Neuronal stem cell (in vitro differentiated cells): ENCODE results near the gene RGP1.

Experiments used
- DNase-seq: peaks from one replicate; pipeline ENCODE4 v3.0.0-alpha.2; 2013; ENCODE audit warnings: low spot score
- H2AFZ ChIP-seq: one replicate; pipeline ENCODE4 v1.6.1; 2013; ENCODE audit warnings: mild to moderate bottlenecking, low read length, inconsistent platforms
- H2AK5ac ChIP-seq: 2 replicates; pipeline ENCODE4 v1.6.1; 2013; ENCODE audit warnings: low read depth, mild to moderate bottlenecking, inconsistent platforms, low read length, moderate library complexity, mixed read lengths
- H2BK120ac ChIP-seq: 2 replicates; pipeline ENCODE4 v1.6.1; 2013; ENCODE audit warnings: low read depth, mild to moderate bottlenecking, inconsistent platforms, low read length, moderate library complexity, mixed read lengths
- H2BK12ac ChIP-seq: one replicate; pipeline ENCODE4 v1.6.1; 2013; ENCODE audit warnings: low read length, inconsistent platforms
- H2BK15ac ChIP-seq: 2 replicates; pipeline ENCODE4 v1.6.1; 2013; ENCODE audit warnings: mild to moderate bottlenecking, low read length, inconsistent platforms, mixed read lengths
- H2BK5ac ChIP-seq: one replicate; pipeline ENCODE4 v1.6.1; 2013; ENCODE audit warnings: inconsistent platforms, mild to moderate bottlenecking, low read length, moderate library complexity
- H3K14ac ChIP-seq: one replicate; pipeline ENCODE4 v1.6.1; 2013; ENCODE audit warnings: low read length, inconsistent platforms
- H3K18ac ChIP-seq: 2 replicates; pipeline ENCODE4 v1.6.1; 2013; ENCODE audit warnings: low read length, inconsistent platforms
- H3K23ac ChIP-seq: 2 replicates; pipeline ENCODE4 v1.6.1; 2013; ENCODE audit warnings: low read depth, mild to moderate bottlenecking, mixed read lengths, low read length, inconsistent platforms; ENCODE audit not compliant: poor library complexity
- H3K27ac ChIP-seq: replicated peaks from 3 replicates; pipeline ENCODE4 v1.5.1; 2013; ENCODE audit warnings: low read length, inconsistent platforms
- H3K27me3 ChIP-seq, 3 experiments: 2 replicates each; pipeline ENCODE4 v1.6.1; 2013; ENCODE audit warnings: low read length in 3 of 3, mild to moderate bottlenecking in 2 of 3, inconsistent platforms in 1 of 3, low read depth in 1 of 3, mixed read lengths in 1 of 3, moderate library complexity in 1 of 3; ENCODE audit not compliant: control insufficient read depth in 3 of 3, insufficient read depth in 3 of 3
- H3K36me3 ChIP-seq, 2 donors: replicated peaks in 1 of 2; 2 replicates each; pipeline ENCODE4 v1.6.1; 2013; ENCODE audit warnings: low read length in 2 of 2; ENCODE audit not compliant: control insufficient read depth in 2 of 2, insufficient read depth in 2 of 2
- H3K4ac ChIP-seq: 2 replicates; pipeline ENCODE4 v1.6.1; 2013; ENCODE audit warnings: inconsistent platforms, mild to moderate bottlenecking, low read length, moderate library complexity
- H3K4me1 ChIP-seq, 2 donors: 1 replicate in 1 of 2; 2 replicates in 1 of 2; pipeline ENCODE4 v1.6.1; 2013; ENCODE audit warnings: low read length in 2 of 2, low read depth in 1 of 2; ENCODE audit not compliant: control insufficient read depth in 2 of 2, insufficient read depth in 1 of 2
- H3K4me2 ChIP-seq: one replicate; pipeline ENCODE4 v1.6.1; 2013; ENCODE audit warnings: mild to moderate bottlenecking, low read length, inconsistent platforms; ENCODE audit not compliant: insufficient read depth, poor library complexity, severe bottlenecking
- H3K4me3 ChIP-seq, 2 donors: 2 replicates each; pipeline ENCODE4 v1.5.1; 2013; ENCODE audit warnings: low read length in 2 of 2, mild to moderate bottlenecking in 2 of 2, inconsistent platforms in 1 of 2, moderate library complexity in 1 of 2
- H3K79me1 ChIP-seq: one replicate; pipeline ENCODE4 v1.6.1; 2013; ENCODE audit warnings: low read depth, mild to moderate bottlenecking, inconsistent platforms, low read length, moderate library complexity
- H3K9ac ChIP-seq: one replicate; pipeline ENCODE4 v1.6.1; 2013; ENCODE audit warnings: mild to moderate bottlenecking, low read depth, low read length, inconsistent platforms; ENCODE audit not compliant: poor library complexity
- H3K9me3 ChIP-seq, 2 donors: replicated peaks in 1 of 2; 2 replicates each; pipeline versions ENCODE3 to v1.6.1; 2013; ENCODE audit warnings: low read length in 2 of 2, mild to moderate bottlenecking in 2 of 2, inconsistent platforms in 1 of 2, low read depth in 1 of 2, mixed read lengths in 1 of 2, moderate library complexity in 1 of 2; ENCODE audit not compliant: control insufficient read depth in 2 of 2, insufficient read depth in 1 of 2
- H4K8ac ChIP-seq: one replicate; pipeline ENCODE4 v1.6.1; 2013; ENCODE audit warnings: low read depth, mild to moderate bottlenecking, inconsistent platforms, low read length, moderate library complexity
- H4K91ac ChIP-seq: one replicate; pipeline ENCODE4 v1.6.1; 2013; ENCODE audit warnings: low read length, low read depth, mild to moderate bottlenecking, inconsistent platforms; ENCODE audit not compliant: poor library complexity
- WGBS, 2 donors: extraction: QIAGEN DNeasy Blood & Tissue Kit; methylation state at CpG; one replicate each; pipeline ENCODE4 v1.1.7; 2013; ENCODE audit warnings: missing lambda C conversion rate in 2 of 2, mixed read lengths in 1 of 2; ENCODE audit not compliant: insufficient read length in 2 of 2, insufficient replicate concordance in 1 of 2; ENCODE audit errors: extremely low coverage in 2 of 2; 5-methylcytosine and 5-hydroxymethylcytosine counted together

The RGP1 gene

GRCh38 chr9:35743880-35744518 lies 5.1 kb upstream of the RGP1 start:
- H2AFZ ChIP-seq, result no peak overlapping the region
- no peaks in the 10 kb centered on the region for H3K9me3 ChIP-seq
- H3K27me3 ChIP-seq, result no peaks in the 10 kb centered on the region
- H3K9ac ChIP-seq, result no peak overlapping the region
- no peak overlapping the region for H3K23ac ChIP-seq
- WGBS, 2 donors, result no CpG with 5 or more reads among the region's 8 CpGs
- H3K36me3 ChIP-seq, result peaks cover 48 to 82% of the 10 kb centered on the region in 2 donors
- H3K4me1 ChIP-seq, result peaks cover 13 to 17% of the 10 kb centered on the region in 2 donors
- no peak overlapping the region for H3K4me2 ChIP-seq
- no peak overlapping the region for H3K4ac ChIP-seq
- no peak overlapping the region for H2BK12ac ChIP-seq
- no peak overlapping the region for H2AK5ac ChIP-seq
- no peak overlapping the region for H4K8ac ChIP-seq
- H2BK15ac ChIP-seq, result no peak overlapping the region
- H3K79me1 ChIP-seq, result no peaks in the 10 kb centered on the region
- no peak overlapping the region for H3K27ac ChIP-seq
- no peak for DNase-seq
- no peak overlapping the region for H3K14ac ChIP-seq
- no peak overlapping the region for H3K18ac ChIP-seq
- H2BK120ac ChIP-seq, result no peak overlapping the region
- H4K91ac ChIP-seq, result no peak overlapping the region
- H2BK5ac ChIP-seq, result no peak overlapping the region
- no peak overlapping the region for H3K4me3 ChIP-seq

- H3K23ac ChIP-seq, result no peak overlapping the region
- peaks cover 19 to 23% of the 10 kb centered on the region in 2 donors for H3K4me1 ChIP-seq
- no peak overlapping the region for H2AK5ac ChIP-seq
Measured at GRCh38 chr9:35745569-35745968, 3.5 kb upstream of the RGP1 start.

GRCh38 chr9:35746583-35746982 lies 2.5 kb upstream of the RGP1 start:
- peaks cover 5% of the 10 kb centered on the region for H3K79me1 ChIP-seq
- no peaks in the 10 kb centered on the region for H3K27me3 ChIP-seq
- H3K4ac ChIP-seq, result no peak overlapping the region
- no peak overlapping the region for H2AK5ac ChIP-seq
- no peak for DNase-seq
- no peak overlapping the region for H3K18ac ChIP-seq
- peak overlapping the region in 1 of 2 donors; percentile 96 for H3K4me3 ChIP-seq
- H4K91ac ChIP-seq, result no peak overlapping the region
- no peak overlapping the region for H2BK5ac ChIP-seq
- no peaks in the 10 kb centered on the region for H3K9me3 ChIP-seq
- no peak overlapping the region for H2BK12ac ChIP-seq
- no peak overlapping the region for H2BK120ac ChIP-seq
- WGBS, 2 donors, result no CpG with 5 or more reads among the region's 3 CpGs
- peaks cover 35 to 70% of the 10 kb centered on the region in 2 donors for H3K36me3 ChIP-seq
- H3K14ac ChIP-seq, result no peak overlapping the region
- H2AFZ ChIP-seq, result no peak overlapping the region
- H2BK15ac ChIP-seq, result no peak overlapping the region
- no peak overlapping the region for H3K23ac ChIP-seq
- peak overlapping the region; percentile 26 for H3K4me2 ChIP-seq
- peaks cover 19 to 23% of the 10 kb centered on the region in 2 donors for H3K4me1 ChIP-seq
- no peak overlapping the region for H3K27ac ChIP-seq
- no peak overlapping the region for H4K8ac ChIP-seq
- no peak overlapping the region for H3K9ac ChIP-seq

More at GRCh38 chr9:35745569-35745968, 3.5 kb upstream of the RGP1 start:
- Histone ChIP-seq H3K79me1 (peaks cover 5% of the 10 kb centered on the region), H3K27me3 (no peaks in the 10 kb centered on the region), H3K36me3 (peaks cover 32 to 69% of the 10 kb centered on the region in 2 donors), H4K91ac (no peak overlapping the region), H3K9ac (no peak overlapping the region), H2BK5ac (no peak overlapping the region), H3K4ac (no peak overlapping the region), H2BK12ac (no peak overlapping the region), H3K4me2 (no peak overlapping the region), H3K14ac (no peak overlapping the region), H2BK15ac (no peak overlapping the region), H3K18ac (no peak overlapping the region), H2BK120ac (no peak overlapping the region), H2AFZ (no peak overlapping the region), H3K4me3 (no peak overlapping the region), H3K9me3 (no peaks in the 10 kb centered on the region), H4K8ac (no peak overlapping the region), H3K27ac (no peak overlapping the region)
- no CpG with 5 or more reads among the region's 1 CpG for WGBS, 2 donors
- no peak for DNase-seq

- no peak overlapping the region for H3K4ac ChIP-seq
- H2AK5ac ChIP-seq, result no peak overlapping the region
- DNase-seq, result no peak
- H3K4me2 ChIP-seq, result peak overlapping the region; percentile 79
- H3K18ac ChIP-seq, result peak overlapping the region; percentile 29
- H3K4me3 ChIP-seq, result peak overlapping the region; percentile 87 to 96
- H3K23ac ChIP-seq, result peak overlapping the region; percentile 48
- H4K91ac ChIP-seq, result no peak overlapping the region
- H3K27ac ChIP-seq, result no peak overlapping the region
- H2BK5ac ChIP-seq, result peak overlapping the region; percentile 49
- no peak overlapping the region for H2BK15ac ChIP-seq
- H3K9ac ChIP-seq, result peak overlapping the region; percentile 87
- no peak overlapping the region for H2BK120ac ChIP-seq
- H2AFZ ChIP-seq, result peak overlapping the region; percentile 96
- no CpG with 5 or more reads among the region's 24 CpGs for WGBS, 2 donors
- no peaks in the 10 kb centered on the region for H3K9me3 ChIP-seq
- H4K8ac ChIP-seq, result no peak overlapping the region
- H3K27me3 ChIP-seq, result no peaks in the 10 kb centered on the region
- no peak overlapping the region for H3K14ac ChIP-seq
- H3K79me1 ChIP-seq, result peaks cover 5% of the 10 kb centered on the region
- H3K36me3 ChIP-seq, result peaks cover 42 to 70% of the 10 kb centered on the region in 2 donors
- H2BK12ac ChIP-seq, result no peak overlapping the region
- H3K4me1 ChIP-seq, result peaks cover 19 to 23% of the 10 kb centered on the region in 2 donors
Measured at GRCh38 chr9:35748242-35748857, 737 bp upstream of the RGP1 start.
